Activated T-cell treated with anti-CD3 and anti-CD28 coated beads for 48 hours (primary cell): ENCODE data around the gene ARSK.

Experiments
- DNase-seq: peaks from one replicate; pipeline ENCODE4 v3.0.0-alpha.2; 2020; ENCODE audit warnings: low read depth

Gene ARSK, protein sequence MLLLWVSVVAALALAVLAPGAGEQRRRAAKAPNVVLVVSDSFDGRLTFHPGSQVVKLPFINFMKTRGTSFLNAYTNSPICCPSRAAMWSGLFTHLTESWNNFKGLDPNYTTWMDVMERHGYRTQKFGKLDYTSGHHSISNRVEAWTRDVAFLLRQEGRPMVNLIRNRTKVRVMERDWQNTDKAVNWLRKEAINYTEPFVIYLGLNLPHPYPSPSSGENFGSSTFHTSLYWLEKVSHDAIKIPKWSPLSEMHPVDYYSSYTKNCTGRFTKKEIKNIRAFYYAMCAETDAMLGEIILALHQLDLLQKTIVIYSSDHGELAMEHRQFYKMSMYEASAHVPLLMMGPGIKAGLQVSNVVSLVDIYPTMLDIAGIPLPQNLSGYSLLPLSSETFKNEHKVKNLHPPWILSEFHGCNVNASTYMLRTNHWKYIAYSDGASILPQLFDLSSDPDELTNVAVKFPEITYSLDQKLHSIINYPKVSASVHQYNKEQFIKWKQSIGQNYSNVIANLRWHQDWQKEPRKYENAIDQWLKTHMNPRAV

DNA sequence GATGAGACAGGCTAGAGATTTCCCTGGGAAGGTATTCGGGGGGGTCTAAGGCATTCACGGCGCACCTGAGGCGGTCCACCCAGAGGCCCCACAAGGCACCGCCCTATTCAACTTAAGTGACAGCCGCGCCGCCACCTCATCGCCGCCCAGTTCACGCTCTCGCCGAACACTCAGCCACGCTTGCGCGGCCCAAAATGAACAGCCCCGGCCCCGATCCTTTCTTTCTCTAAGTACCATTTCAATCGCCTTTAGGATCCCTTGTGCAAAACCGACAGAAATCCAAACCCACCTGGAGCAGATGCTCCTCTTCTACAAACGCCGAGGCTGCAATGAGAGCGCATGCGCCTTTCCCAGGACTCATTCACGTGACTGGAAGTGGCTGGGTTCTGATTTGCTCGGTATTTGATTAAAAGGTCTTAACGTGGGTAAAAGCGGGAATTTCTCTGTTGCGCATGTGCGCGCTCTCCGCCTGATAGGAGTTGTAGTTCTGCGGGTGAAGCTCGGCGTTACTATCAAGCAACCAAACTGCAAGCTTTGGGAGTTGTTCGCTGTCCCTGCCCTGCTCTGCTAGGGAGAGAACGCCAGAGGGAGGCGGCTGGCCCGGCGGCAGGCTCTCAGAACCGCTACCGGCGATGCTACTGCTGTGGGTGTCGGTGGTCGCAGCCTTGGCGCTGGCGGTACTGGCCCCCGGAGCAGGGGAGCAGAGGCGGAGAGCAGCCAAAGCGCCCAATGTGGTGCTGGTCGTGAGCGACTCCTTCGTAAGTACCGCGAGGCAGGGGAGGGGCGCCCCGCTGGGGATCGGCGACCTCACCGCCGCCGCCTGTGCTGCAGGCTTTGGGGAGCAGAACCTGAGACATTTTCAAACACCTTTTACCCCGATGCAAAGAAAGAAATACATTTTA lies at the start of gene ARSK, which contains the start of gene SKIC3:
TSS of gene ARSK (plus strand) at position 455 of the 902 bp plus-strand sequence. CDS start at position 633, 178 bp downstream.
TSS of gene SKIC3 (minus strand) at position 331 of the 902 bp plus-strand sequence. CDS start 7,827 bp downstream, outside the sequence.
- peak; percentile 81 for DNase-seq

DNA sequence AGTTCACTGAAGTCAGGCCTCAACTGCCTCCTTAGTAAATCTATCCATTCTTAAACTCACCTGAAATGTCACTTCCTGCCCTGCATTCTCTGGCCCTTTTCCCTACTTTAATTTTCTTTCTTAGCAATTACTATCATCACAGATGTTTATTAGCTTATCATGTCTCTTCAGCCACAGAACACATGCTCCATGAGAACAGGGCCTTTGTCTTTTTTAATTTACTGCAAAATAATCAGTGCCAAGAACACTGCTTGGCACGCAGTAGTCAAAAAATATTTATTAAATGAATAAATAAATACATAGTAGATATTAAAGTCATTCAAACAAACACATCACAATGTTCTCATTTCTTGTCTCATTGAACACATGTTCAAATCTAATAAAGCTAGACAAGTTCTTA lies 46.4 kb upstream of the ARSK start:
- DNase-seq, result no peak

DNA sequence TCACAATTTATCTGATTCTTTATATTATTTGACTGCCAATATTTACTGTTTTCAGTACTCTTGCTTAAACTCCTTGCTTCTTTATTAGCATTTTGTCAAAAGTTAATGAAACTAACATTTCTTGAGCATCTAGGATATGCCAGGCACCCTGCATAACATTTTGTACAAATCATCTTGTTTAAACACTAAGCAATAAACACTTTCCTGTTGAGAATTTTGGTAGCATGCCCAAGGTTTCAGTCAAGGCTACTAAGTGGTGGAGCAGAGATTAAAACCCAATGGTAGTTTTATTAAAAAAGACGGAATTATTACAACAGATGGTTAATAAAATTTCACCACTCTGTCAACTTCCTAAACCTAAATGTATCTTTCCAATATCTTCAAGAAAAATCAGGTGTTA lies 43.3 kb upstream of the ARSK start:
- DNase-seq, result no peak

DNA sequence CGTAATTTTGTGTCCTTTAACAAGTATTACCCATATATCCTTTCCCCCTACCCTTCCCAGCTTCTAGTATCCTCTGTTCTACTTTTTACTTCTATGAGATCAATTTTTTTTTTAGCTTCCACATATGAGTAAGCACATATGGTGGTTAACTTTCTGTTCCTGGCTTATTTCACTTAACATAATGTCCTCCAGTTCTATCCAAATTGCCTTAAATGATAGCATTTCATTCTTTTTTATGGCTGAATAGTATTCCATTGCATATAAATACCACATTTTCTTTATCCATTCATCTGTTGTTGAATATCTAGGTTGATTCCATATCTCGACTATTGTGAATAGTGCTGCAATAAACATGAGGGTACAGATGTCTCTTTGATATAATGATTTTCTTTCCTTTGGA lies 36.5 kb upstream of the ARSK start:
- DNase-seq, result no peak

DNA sequence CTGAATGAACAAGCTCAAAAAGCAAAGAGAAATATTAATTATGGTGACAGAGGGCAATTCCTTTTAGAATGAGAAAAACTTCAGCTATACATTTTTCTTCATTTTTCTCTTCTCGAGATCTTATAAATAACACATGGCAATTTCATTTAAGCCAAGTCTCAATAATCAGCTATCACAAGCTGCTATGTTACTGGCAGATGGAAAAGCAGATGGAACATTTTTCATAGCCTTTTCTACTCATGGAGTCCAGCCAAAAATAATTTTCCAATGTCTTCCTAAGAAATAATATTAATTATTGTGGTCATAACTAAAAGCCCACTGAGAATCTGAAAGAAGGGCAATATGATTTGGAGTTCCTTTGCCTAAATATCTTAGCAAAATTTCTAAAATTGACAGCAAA lies 35.8 kb upstream of the ARSK start:
- DNase-seq, result no peak

DNA sequence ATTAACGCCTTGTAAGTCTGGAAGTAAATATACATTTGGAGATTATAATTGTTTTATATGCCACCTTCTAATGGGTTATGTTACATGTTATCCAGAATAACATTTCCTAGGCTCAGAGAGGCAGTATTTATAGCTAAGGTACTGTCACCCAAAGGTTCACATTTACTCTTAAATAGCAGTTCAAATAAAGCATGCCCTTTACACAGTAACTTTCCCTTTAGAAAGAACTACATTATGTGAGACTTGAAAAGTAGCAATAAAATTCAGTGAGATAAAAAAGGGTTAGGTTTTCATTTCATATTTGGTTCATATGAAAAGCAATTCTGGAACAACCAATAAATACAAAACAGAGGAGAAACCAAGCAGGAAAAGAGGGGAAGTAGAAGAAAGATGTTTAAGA lies 35.2 kb upstream of the ARSK start:
- no peak for DNase-seq

DNA sequence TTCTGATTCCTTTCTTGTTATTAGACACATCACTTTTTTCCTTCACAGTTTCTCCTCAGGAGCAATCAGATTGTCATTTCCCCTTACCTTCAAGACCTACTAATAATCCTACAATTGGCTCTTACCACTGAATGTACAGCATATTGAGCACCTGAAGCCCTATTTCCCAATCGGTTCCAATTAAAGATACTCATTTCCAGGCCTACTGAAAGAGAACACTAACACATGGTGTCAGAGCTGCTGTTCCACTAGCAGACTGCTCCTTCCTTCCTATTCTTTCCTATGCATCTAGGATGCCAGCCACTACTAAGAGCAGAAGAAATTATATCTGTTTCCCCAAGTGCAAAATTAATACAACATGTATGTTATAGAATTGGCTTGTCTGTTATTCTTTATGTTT lies 34.7 kb upstream of the ARSK start:
- no peak for DNase-seq

DNA sequence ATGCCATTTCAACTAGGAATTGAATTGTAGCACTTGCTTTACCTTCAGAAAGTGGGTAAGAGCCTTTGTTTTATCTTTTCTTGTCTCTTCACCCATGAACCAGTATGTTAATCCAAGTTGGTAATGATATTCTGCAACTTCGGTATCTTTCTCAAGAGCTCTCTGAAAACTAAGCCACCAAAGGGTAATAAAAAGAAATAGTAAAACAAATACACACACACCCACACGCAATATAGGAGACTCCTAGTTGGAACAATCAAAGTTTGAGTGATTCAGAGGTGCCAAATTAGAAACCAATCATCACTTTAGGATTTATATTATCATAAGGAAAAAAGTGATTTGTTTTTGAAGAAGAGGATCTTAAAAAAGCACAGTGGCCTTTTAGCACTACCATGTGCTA lies 30.5 kb upstream of the ARSK start:
- no peak for DNase-seq

DNA sequence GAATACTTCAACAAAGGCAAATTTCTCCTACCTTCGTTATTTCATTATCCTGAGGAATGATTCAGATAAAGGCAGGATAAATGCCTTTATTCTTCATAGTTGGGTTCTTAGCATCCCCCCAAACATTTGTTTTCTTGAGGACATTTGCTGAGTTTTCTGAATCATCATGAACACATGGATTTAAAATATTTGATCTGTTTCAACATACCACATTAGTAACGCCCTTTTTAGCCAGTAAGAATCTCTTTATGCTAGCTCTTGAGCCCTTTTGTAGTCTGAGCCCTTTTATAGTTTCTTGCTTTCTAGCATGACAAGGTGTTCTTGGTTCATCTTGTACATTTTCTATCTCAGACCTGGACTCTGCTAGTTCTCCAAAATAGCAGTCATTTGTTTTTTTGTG lies 28.0 kb upstream of the ARSK start:
- no peak for DNase-seq

DNA sequence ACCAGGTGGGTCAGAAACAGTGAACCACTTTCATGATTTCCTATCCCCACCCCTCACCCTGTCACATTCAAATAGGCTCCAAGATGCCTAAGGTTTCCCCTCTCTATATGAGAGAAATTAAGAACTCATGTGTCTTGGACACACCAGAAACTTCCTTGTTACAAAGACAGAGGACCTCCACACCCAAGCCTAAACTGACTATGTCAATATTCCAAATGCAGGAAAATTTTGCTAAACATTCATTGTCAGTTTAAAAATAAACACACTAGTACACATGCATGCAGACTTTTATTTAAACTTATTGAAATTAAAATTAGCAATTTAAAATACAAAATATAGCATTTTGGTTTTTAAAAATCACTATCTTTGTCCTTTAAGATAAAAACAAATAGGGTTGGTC lies 26.3 kb upstream of the ARSK start:
- DNase-seq, result no peak

DNA sequence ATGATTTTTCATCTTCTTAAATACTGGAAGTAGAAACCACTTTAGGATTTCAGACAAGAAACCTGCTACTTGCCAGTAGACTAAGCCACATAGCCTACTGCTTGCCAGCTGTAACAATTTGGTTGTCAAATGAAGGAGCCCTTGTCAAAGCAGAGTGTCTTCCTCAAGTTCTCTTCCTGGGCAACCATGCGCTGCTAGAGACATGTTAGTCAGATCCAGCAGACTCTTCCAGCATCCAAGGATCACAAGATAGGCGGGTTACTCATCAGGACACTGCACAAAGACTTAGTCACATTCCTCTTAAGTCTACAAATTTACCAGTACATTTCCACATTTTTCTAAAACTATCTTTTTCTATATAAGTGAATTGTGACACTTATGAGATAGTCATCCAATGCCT lies 24.5 kb upstream of the ARSK start:
- no peak for DNase-seq

DNA sequence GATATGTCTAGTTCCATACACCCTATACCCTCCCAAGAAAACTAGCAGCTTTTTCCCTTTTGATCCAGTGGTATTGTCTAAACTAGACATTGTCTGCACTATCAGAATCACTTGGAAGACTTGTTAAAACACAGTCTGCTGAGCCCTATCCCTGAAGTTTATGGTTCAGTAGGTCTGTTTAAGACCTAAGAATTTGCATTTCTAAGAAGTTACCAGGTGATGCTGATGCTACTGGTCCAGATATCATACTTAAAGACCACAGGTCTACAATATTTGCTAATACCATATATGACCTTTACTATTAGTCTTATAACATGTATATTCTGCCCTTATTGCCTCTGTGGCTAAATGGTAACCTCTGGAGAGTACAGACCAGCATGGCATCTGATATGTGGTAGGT lies 23.4 kb upstream of the ARSK start:
- DNase-seq, result no peak

DNA sequence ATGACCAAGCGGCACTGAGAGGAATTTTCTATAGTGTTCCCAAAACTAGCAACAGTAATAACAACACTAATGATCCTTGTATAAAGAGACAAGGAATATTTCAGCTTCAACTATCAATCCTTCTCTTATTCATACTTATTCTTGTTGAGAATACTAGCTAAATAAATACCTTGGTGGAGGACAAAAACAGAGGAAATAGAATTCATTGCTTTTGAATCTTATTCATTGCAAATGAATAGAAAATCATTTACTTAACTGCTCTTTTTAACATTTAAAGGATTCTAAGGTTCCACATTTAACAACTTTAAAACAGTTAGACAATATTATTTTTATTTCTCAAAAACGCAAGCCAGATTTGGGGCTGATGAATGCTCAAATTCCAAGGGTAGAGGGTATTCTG lies 22.5 kb upstream of the ARSK start:
- no peak for DNase-seq

DNA sequence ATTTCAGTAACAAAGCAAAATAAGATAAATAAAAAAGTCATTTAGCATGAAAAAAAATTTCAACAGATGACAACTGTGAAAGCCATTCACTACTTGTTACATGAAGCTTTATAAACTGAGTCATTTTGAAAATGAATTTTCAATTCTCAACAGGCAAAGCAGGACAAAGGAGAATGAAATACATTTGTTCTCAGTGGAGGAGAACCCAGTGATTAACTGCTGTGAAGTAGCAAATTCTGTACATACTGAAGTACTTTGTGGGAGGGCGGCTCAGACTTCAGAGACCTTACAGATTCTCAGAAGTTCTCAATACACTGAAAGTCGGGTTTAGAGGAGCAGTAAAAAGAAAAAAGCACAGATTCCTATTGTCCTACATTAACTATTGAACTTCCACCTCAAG lies 21.8 kb upstream of the ARSK start:
- no peak for DNase-seq

DNA sequence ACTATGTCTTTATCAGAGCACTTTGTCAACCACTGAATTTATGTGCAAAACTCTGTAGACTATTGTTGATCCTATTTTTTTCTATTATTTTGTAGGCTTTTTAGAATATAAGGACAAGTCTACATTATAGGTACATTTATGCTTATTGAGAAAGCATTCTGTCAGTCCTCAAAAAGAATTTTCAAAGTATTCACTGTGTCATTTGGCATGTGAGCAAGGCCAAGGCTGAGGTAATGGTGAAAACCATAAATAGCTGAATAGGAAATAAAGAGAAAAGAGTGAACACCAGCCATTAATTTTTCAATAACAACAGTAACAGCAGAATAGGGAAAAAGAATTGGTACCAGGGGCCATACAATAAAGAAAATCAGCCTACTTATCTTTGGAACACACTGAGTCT lies 21.1 kb upstream of the ARSK start:
- no peak for DNase-seq

DNA sequence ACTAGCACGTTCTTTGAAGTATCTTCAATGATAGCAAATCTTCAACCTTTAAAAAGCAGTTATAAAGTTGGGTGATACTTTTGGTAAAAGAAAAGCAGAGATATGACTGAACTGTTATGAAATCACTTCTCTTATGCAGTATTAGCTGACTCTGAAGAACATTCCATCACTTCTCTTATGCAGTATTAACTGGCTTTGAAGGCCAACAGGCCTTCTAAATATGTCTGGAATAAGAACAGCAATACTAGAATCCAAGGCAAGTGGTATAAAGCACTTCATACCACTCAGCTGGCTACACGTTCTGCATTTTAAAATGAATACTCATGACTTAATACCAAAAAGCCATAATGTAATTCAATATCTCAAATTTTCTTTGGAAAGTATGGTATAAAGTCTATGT lies 17.4 kb upstream of the ARSK start:
- DNase-seq, result no peak

DNA sequence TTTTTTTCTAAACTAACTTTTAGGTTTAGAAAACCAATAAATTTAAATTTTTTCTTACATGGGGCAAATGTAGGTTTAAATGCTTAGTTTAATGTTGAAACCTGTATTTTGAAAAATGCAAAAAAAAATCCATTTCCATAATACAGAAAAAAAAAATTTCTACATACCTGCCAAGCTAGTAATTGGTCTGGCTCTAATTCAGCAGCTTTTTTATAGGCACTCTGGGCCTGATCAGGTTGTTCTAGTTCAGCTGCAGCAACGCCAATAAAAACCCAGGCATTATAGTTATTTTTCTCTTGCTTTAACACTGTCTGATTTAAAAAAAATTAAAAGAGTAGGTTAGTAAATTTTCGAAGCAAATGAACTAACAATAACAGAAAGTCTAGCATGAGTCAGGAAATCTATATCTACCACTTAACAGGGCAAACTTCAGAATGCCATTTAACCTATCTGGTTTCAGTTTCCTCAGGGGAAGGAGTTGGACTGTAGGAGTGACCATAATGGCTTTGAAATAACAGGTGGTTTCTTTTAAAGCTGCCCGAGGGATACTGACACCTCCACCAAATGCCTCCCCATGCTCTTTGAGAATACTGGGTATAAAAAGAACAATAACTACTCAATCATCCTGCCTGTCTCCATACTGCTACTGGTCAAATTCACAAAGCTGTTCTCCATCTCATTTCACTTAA lies 11.7 kb upstream of the ARSK start:
- no peak for DNase-seq

DNA sequence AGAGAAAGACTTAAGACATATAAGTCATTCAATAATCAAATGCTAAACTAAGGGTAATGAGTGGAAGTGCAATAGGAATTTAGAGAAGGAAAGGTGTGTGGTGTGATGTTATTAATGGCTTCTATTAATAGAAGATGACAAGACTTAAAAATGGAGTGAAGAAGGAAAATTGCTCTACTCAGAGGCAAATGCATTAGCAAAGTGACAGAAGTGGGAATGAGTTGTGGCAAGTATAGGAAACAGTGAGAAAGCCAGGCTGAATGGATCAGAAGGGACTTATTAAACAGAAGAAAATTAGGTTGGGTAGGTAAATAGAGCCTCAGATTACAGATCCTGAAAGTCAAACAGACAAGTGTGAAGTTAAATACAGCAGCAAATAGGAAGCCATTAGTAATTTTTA lies 5.9 kb upstream of the ARSK start:
- DNase-seq, result no peak

DNA sequence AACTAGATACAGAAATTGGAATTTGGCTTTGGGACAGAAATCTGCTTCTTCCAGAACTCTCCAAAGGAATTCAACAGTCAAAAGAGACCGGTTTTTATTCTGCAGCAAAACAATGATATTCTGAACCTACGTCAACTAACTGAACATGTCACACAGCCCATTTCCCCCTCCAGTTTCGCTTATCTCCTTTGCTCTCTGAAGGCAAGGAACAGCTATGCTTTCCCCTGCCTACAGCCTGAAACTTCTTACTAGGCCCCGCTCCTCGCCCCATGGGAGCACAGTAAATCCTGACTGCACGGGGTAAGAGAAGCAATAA lies 612 bp upstream of the ARSK start:
- DNase-seq, result no peak

DNA sequence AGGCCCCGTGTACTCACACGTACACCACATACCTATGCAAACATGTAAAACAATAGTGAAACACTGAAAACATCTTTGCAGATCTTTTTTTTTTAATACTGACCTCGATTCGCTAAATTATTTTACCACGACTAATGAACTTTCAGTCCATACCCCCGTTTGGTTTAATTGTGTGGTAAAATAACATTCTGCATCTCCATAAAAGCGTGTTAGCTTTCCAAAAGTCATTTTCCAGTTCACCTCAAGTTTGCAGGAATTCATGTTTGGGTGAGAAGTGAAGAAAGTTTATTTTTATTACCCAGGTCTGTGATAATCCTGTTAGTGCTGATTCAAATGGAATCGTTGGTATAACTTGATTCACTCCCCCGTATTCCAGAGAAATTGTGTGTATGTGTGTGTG lies 652 bp downstream of the ARSK start:
- DNase-seq, result no peak

DNA sequence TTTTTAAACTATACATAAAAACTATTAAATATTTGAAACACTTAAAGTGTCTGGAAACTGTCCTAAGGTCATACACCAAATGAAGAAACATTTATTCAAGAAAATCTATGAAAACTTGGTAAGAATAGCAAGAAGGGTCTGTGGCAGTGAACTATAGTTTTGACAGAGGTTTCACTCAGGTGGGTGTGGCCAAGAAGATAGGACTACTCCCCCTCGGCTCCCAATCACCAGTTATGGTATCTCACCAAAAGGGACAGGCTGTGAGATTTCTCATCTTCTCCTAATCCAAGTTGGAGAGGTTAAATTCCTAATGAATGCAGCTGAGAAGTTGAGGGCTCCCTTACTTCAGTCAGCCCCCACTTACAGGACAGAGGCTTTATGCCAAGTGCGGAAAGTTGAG lies 2.9 kb downstream of the ARSK start:
- DNase-seq, result no peak

DNA sequence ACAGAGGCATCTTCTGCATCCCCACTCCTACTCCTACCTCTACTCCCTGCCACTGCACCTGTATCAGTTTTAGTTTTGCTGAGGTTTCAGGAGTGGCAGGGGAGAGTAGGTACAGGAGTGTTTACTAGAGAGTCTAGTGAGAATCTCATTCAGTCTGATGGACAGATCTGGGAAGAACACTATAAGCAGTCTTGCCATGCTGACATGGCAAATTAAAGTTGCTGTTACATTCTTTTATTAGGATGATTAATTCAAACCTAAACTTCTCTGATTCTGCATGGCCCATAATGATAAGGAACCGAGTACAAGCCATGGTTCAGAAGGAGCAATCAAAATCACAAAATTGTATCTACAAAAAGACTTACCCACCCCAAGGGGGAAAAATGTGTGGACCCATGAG lies 7.4 kb downstream of the ARSK start:
- no peak for DNase-seq

DNA sequence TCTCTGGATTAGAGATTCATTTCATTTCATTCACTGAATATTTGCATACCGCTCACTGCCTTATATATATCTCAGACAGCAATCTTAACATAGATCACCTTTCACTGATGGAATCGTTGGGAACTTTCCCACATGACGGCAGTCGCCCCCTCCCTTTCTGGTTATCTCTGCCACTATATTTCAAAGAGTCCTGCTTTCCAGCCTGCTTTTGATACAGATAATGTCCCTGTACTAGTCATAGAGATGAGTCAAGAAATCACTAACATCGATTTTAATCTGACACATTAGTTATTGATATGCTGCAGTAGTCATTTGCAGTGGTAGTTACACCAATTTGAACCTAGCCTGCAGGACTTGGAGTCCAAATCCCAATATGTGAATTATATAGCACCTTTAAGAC lies 8.5 kb downstream of the ARSK start:
- DNase-seq, result no peak
